ENCODE results near the gene BAIAP2. TPM values are rescaled to one million over a fixed set of nuclear protein-coding genes. Genes with fewer than 3 reads are reported as not detected.
"Not testable (repeated sequence)": the region's sequence is repeated elsewhere in the genome, so short reads cannot be mapped to it uniquely, and the experiment has no call there.

BAIAP2 gene
- total RNA-seq, 2 experiments from 2014 or later: 4.6 to 5.0 TPM

- DNase-seq: no peak
- no peak for ATAC-seq
- Mint-ChIP-seq H3K9me3 (ENCODE audit: low read depth) (peaks cover 5% of the 10 kb centered on the region), H3K27me3 (no peaks in the 10 kb centered on the region), H3K4me3 (no peak overlapping the region), H3K27ac (peak overlapping the region; percentile 5), H3K36me3 (ENCODE audit: low read depth) (no peaks in the 10 kb centered on the region), H3K4me1 (peaks cover 17% of the 10 kb centered on the region)
- ChIA-PET CTCF (no interaction called here), POLR2A (no interaction called here)
- intact Hi-C loops (cut with DNase I, micrococcal nuclease): no loop called here
These were observed 18.4 kb upstream of the BAIAP2 start for GRCh38 chr17:81016575-81016974.

GRCh38 chr17:81017330-81017729 is 17.6 kb upstream of the BAIAP2 start:
- H3K27me3 Mint-ChIP-seq; ATAC-seq; intact Hi-C loops (cut with DNase I, micrococcal nuclease); POLR2A ChIA-PET; H3K36me3 Mint-ChIP-seq (ENCODE audit: low read depth); H3K9me3 Mint-ChIP-seq (ENCODE audit: low read depth); DNase-seq: not testable (repeated sequence)
- Mint-ChIP-seq H3K4me1 (peaks cover 17% of the 10 kb centered on the region), H3K27ac (peak overlapping the region; percentile 87), H3K4me3 (peak overlapping the region; percentile 64)
- CTCF ChIA-PET: interaction anchor here (0.8 to 1.1 kb wide), 3 partner anchors 8 to 73 kb away, joined by 3 to 4 read pairs (median 3); no protein-coding TSS in a partner anchor

- ChIA-PET POLR2A (interaction anchor here (0.6 to 0.8 kb wide), 2 partner anchors 30 to 153 kb away, joined by 3 to 6 read pairs; no protein-coding TSS in a partner anchor), CTCF (interaction anchor here (0.7 to 1.1 kb wide), 7 partner anchors 9 to 872 kb away, joined by 3 to 4 read pairs (median 3); no protein-coding TSS in a partner anchor)
- Mint-ChIP-seq H3K4me1 (peaks cover 17% of the 10 kb centered on the region), H3K4me3 (peak overlapping the region; percentile 64), H3K9me3 (ENCODE audit: low read depth) (peaks cover 5% of the 10 kb centered on the region), H3K27me3 (no peaks in the 10 kb centered on the region), H3K36me3 (ENCODE audit: low read depth) (no peaks in the 10 kb centered on the region), H3K27ac (peak overlapping the region; percentile 87)
- ATAC-seq (peak; percentile 84), DNase-seq (peak; percentile 54)
- intact Hi-C loops (cut with DNase I, micrococcal nuclease): no loop called here
These were observed 16.7 kb upstream of the BAIAP2 start for GRCh38 chr17:81018044-81018802.

- Mint-ChIP-seq H3K9me3 (ENCODE audit: low read depth) (peaks cover 5% of the 10 kb centered on the region), H3K4me1 (peaks cover 20% of the 10 kb centered on the region), H3K4me3 (no peak overlapping the region), H3K27me3 (no peaks in the 10 kb centered on the region), H3K36me3 (ENCODE audit: low read depth) (no peaks in the 10 kb centered on the region), H3K27ac (no peak overlapping the region)
- DNase-seq (no peak), ATAC-seq (no peak)
- CTCF ChIA-PET: interaction anchor here (0.7 to 1.2 kb wide), 3 partner anchors 8 to 201 kb away, joined by 3 to 4 read pairs (median 3); no protein-coding TSS in a partner anchor
- intact Hi-C loops (cut with DNase I, micrococcal nuclease): loop anchor here in 1 of 2 experiments (10.0 kb wide), 1 partner anchor 225 kb away; no protein-coding TSS in a partner anchor
- POLR2A ChIA-PET: interaction anchor here (0.7 kb wide), 1 partner anchor 460 kb away, joined by 5 read pairs; no protein-coding TSS in a partner anchor
These were observed 15.1 kb upstream of the BAIAP2 start for GRCh38 chr17:81019563-81020442.

GRCh38 chr17:81020443-81020766 is 14.5 kb upstream of the BAIAP2 start:
- H3K27ac Mint-ChIP-seq: no peak overlapping the region

GRCh38 chr17:81020767-81021497 is 14.0 kb upstream of the BAIAP2 start:
- POLR2A ChIA-PET: interaction anchor here (0.7 kb wide), 1 partner anchor 55 kb away, joined by 3 read pairs; no protein-coding TSS in a partner anchor
- Mint-ChIP-seq H3K36me3 (ENCODE audit: low read depth) (no peaks in the 10 kb centered on the region), H3K4me3 (no peak overlapping the region), H3K27me3 (no peaks in the 10 kb centered on the region), H3K4me1 (peaks cover 20% of the 10 kb centered on the region), H3K27ac (no peak overlapping the region), H3K9me3 (ENCODE audit: low read depth) (peaks cover 5% of the 10 kb centered on the region)
- intact Hi-C loops (cut with DNase I, micrococcal nuclease): loop anchor here in 1 of 2 experiments (10.0 kb wide), 1 partner anchor 224 kb away; no protein-coding TSS in a partner anchor
- no peak for DNase-seq
- CTCF ChIA-PET: interaction anchor here (0.6 to 1.1 kb wide), 3 partner anchors 9 to 202 kb away, joined by 3 read pairs; no protein-coding TSS in a partner anchor
- no peak for ATAC-seq

More at GRCh38 chr17:81020443-81020766, 14.5 kb upstream of the BAIAP2 start:
- DNase-seq (no peak), ATAC-seq (no peak)
- Mint-ChIP-seq H3K4me1 (peaks cover 20% of the 10 kb centered on the region), H3K36me3 (ENCODE audit: low read depth) (no peaks in the 10 kb centered on the region), H3K9me3 (ENCODE audit: low read depth) (peaks cover 5% of the 10 kb centered on the region), H3K27me3 (no peaks in the 10 kb centered on the region), H3K4me3 (no peak overlapping the region)
- POLR2A ChIA-PET: interaction anchor here (0.7 kb wide), 2 partner anchors 54 to 461 kb away, joined by 3 to 5 read pairs; no protein-coding TSS in a partner anchor
- intact Hi-C loops (cut with DNase I, micrococcal nuclease): loop anchor here in 1 of 2 experiments (10.0 kb wide), 1 partner anchor 224 kb away; no protein-coding TSS in a partner anchor
- CTCF ChIA-PET: interaction anchor here (0.6 to 1.2 kb wide), 4 partner anchors 9 to 202 kb away, joined by 3 to 4 read pairs (median 3); no protein-coding TSS in a partner anchor

- H3K36me3 Mint-ChIP-seq (ENCODE audit: low read depth): no peaks in the 10 kb centered on the region
- peaks cover 3% of the 10 kb centered on the region for H3K9me3 Mint-ChIP-seq (ENCODE audit: low read depth)
- no peak for DNase-seq
- intact Hi-C loops (cut with DNase I, micrococcal nuclease): loop anchor here in 1 of 2 experiments (10.0 kb wide), 1 partner anchor 223 kb away; no protein-coding TSS in a partner anchor
- H3K27me3 Mint-ChIP-seq: peaks cover under 1% of the 10 kb centered on the region
- ATAC-seq: no peak
- H3K4me3 Mint-ChIP-seq: no peak overlapping the region
- ChIA-PET POLR2A (no interaction called here), CTCF (interaction anchor here (0.7 kb wide), 2 partner anchors 17 to 81 kb away, joined by 4 read pairs; no protein-coding TSS in a partner anchor)
- H3K4me1 Mint-ChIP-seq: peaks cover 20% of the 10 kb centered on the region
- H3K27ac Mint-ChIP-seq: no peak overlapping the region
These were observed 13.2 kb upstream of the BAIAP2 start for GRCh38 chr17:81021531-81022343.

- ATAC-seq (no peak), DNase-seq (no peak)
- intact Hi-C loops (cut with DNase I, micrococcal nuclease): loop anchor here in 1 of 2 experiments (10.0 kb wide), 1 partner anchor 222 kb away; no protein-coding TSS in a partner anchor
- POLR2A ChIA-PET: no interaction called here
- Mint-ChIP-seq H3K9me3 (ENCODE audit: low read depth) (peaks cover 6% of the 10 kb centered on the region), H3K27me3 (peaks cover 5% of the 10 kb centered on the region), H3K4me1 (peaks cover 20% of the 10 kb centered on the region), H3K4me3 (no peak overlapping the region), H3K27ac (no peak overlapping the region), H3K36me3 (ENCODE audit: low read depth) (peaks cover 2% of the 10 kb centered on the region)
- CTCF ChIA-PET: interaction anchor here (0.7 kb wide), 2 partner anchors 17 to 80 kb away, joined by 4 read pairs; no protein-coding TSS in a partner anchor
These were observed 12.6 kb upstream of the BAIAP2 start for GRCh38 chr17:81022344-81022676.

- H3K36me3 Mint-ChIP-seq (ENCODE audit: low read depth): peaks cover 2% of the 10 kb centered on the region
- no peak for DNase-seq
- peaks cover 5% of the 10 kb centered on the region for H3K4me1 Mint-ChIP-seq
- ChIA-PET CTCF (interaction anchor here (0.6 to 3.4 kb wide), 7 partner anchors 10 to 640 kb away, joined by 3 to 17 read pairs (median 4); no protein-coding TSS in a partner anchor), POLR2A (no interaction called here)
- H3K27me3 Mint-ChIP-seq: peaks cover 11% of the 10 kb centered on the region
- H3K4me3 Mint-ChIP-seq: no peak overlapping the region
- peaks cover 6% of the 10 kb centered on the region for H3K9me3 Mint-ChIP-seq (ENCODE audit: low read depth)
- intact Hi-C loops (cut with DNase I, micrococcal nuclease): loop anchor here in 1 of 2 experiments (10.0 kb wide), 1 partner anchor 220 kb away; no protein-coding TSS in a partner anchor
- H3K27ac Mint-ChIP-seq: no peak overlapping the region
- no peak for ATAC-seq
These were observed 9.7 kb upstream of the BAIAP2 start for GRCh38 chr17:81025065-81025740.
